OCI-LY1 (cell line): ENCODE data around the gene LITAF.
"Not testable (repeated sequence)": the region's sequence is repeated elsewhere in the genome, so short reads cannot be mapped to it uniquely, and the experiment has no call there.

Source experiments
- CTCF ChIP-seq: fragments of 200-600 bp; sonication (generic), shearing (Covaris generic); IDR thresholded peaks from 2 replicates; pipeline ENCODE4 v1.5.1; 2017; ENCODE audit warnings: mild to moderate bottlenecking, antibody characterized with exemption, low read length, moderate library complexity, mixed read lengths
- EZH2 ChIP-seq: fragments of 200-600 bp; sonication (generic), shearing (Covaris generic); IDR thresholded peaks from 2 replicates; pipeline ENCODE4 v1.8.0; 2017; ENCODE audit warnings: borderline replicate concordance, mixed run types, mild to moderate bottlenecking, antibody characterized with exemption, low read length, moderate library complexity, mixed read lengths

- not testable (repeated sequence) for TF ChIP-seq CTCF, EZH2
Measured at GRCh38 chr16:11604296-11604695, 17.6 kb upstream of the LITAF start.
